Measurements from ENCODE around the gene TENT4B.
A peak's percentile ranks its signal among the peaks of the same experiment; 100 is the strongest.

Gene TENT4B

DNA sequence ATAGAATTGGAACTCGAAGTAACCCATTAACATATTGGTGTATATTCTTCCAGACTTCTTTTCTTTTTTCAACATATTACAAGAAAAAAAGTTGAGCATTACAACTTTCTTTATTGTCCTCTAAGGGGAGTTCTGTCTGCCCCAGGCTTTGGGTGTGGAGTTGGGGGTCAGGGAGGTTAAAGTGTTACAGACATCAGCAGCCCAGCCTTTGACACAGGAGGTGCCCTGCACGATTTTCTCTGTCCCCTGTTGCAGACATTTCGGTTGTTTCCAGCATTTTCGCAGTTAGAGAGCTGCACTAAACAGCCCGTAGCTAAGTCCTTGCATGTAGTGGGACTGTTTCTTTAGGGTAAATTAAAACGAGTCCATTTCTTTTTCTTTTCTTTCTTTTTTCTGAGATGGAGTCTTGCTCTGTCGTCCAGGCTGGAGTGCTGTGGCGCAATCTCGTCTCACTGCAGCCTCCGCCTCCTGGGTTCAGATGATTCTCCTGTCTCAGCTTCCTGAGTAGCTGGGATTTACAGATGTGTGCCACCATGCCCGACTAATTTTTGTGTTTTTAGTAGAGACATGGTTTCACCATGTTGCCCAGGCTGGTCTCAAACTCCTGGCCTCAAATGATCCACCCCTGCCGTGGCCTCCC is 99.9 kb downstream of the TENT4B start:
- peak overlapping the region; percentile 81 for H3K9ac ChIP-seq (ENCODE audit: low read depth, low read length)
- H3K4me2 ChIP-seq (ENCODE audit: low read length) = peak overlapping the region; percentile 79
- H3K4me1 ChIP-seq (ENCODE audit: control insufficient read depth, insufficient read depth, low read length) = peaks cover 55% of the 10 kb centered on the region
- no peaks in the 10 kb centered on the region for H3K36me3 ChIP-seq (ENCODE audit: insufficient read depth, low read length)
- H3K4me3 ChIP-seq (ENCODE audit: low read length) = peak overlapping the region; percentile 39
- no peaks in the 10 kb centered on the region for H3K9me3 ChIP-seq (replicated peaks; ENCODE audit: low read length)
- H3K27me3 ChIP-seq (ENCODE audit: control insufficient read depth, insufficient read depth, low read length) = no peaks in the 10 kb centered on the region

DNA sequence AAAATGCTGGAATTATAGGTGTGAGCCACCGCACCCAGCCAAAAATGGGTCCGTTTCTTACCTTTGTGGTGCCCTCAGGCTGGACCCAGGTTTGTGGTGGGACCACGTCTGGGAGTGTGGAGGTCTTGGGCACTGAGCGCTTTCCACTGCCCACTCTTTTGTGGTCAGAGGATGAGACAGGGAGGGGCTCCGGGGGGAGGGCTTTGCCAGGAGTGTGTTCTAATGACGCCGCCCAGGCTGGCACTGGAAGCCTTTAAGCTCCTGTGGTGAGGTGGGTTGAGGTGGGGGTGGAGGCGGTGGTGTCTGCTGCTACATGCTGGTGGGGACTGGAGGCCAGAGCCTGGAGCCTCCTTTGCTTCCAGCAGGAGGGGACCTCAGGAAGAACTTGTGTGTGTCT is 100.4 kb downstream of the TENT4B start:
- Histone ChIP-seq H3K4me3 (ENCODE audit: low read length) (peak overlapping the region; percentile 39), H3K9ac (ENCODE audit: low read depth, low read length) (peak overlapping the region; percentile 81)

DNA sequence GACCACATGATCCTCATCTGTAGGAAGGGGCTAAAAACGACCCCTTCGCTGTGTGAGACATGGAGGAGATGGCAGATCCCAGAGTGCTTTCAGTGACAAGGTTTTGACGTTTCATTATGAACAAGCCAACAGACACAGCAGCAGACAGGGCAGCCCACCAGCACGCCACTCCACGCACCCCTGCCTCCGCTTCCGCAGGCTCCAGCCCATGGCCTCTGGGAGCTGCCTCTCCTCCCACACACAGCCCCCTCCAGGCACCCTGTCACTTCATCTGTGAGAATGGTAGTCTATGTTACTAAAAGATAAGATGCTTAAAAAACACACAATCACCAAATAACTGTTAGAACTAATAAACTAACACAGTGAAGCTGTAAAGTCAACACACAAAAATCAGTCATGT is 101.0 kb downstream of the TENT4B start:
- Histone ChIP-seq H3K9me3 (replicated peaks; ENCODE audit: low read length) (no peaks in the 10 kb centered on the region), H3K4me1 (ENCODE audit: control insufficient read depth, insufficient read depth, low read length) (peaks cover 55% of the 10 kb centered on the region), H3K9ac (ENCODE audit: low read depth, low read length) (peak overlapping the region; percentile 81), H3K36me3 (ENCODE audit: insufficient read depth, low read length) (no peaks in the 10 kb centered on the region), H3K27me3 (ENCODE audit: control insufficient read depth, insufficient read depth, low read length) (no peaks in the 10 kb centered on the region), H3K4me2 (ENCODE audit: low read length) (peak overlapping the region; percentile 79), H3K4me3 (ENCODE audit: low read length) (peak overlapping the region; percentile 39)

More for the DNA sequence above, 100.4 kb downstream of the TENT4B start:
- Histone ChIP-seq H3K4me1 (ENCODE audit: control insufficient read depth, insufficient read depth, low read length) (peaks cover 54% of the 10 kb centered on the region), H3K27me3 (ENCODE audit: control insufficient read depth, insufficient read depth, low read length) (no peaks in the 10 kb centered on the region), H3K9me3 (replicated peaks; ENCODE audit: low read length) (no peaks in the 10 kb centered on the region), H3K36me3 (ENCODE audit: insufficient read depth, low read length) (no peaks in the 10 kb centered on the region), H3K4me2 (ENCODE audit: low read length) (peak overlapping the region; percentile 79)

DNA sequence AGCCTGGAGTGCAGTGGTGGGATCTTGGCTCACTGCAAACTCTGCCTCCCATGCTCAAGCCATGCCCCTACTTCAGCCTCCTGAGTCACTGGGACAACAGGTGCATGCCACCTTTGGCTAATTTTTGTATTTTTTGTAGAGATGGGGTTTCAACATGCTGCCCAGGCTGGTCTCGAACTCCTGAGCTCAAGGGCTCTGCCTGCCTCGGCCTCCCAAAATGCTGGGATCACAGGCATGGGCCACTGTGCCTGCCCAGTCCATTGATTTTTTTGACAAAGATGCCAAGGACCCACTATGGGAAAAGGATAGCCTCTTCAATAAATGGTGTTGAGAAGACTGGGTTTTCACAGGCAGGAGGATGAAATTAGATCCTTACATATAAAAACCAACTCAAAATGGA is 102.4 kb downstream of the TENT4B start:
- H3K4me2 ChIP-seq (ENCODE audit: low read length) = no peak overlapping the region
- no peaks in the 10 kb centered on the region for H3K36me3 ChIP-seq (ENCODE audit: insufficient read depth, low read length)
- no peaks in the 10 kb centered on the region for H3K9me3 ChIP-seq (replicated peaks; ENCODE audit: low read length)
- no peak overlapping the region for H3K9ac ChIP-seq (ENCODE audit: low read depth, low read length)
- H3K4me1 ChIP-seq (ENCODE audit: control insufficient read depth, insufficient read depth, low read length) = peaks cover 58% of the 10 kb centered on the region
- H3K27me3 ChIP-seq (ENCODE audit: control insufficient read depth, insufficient read depth, low read length) = no peaks in the 10 kb centered on the region
- H3K4me3 ChIP-seq (ENCODE audit: low read length) = no peak overlapping the region

DNA sequence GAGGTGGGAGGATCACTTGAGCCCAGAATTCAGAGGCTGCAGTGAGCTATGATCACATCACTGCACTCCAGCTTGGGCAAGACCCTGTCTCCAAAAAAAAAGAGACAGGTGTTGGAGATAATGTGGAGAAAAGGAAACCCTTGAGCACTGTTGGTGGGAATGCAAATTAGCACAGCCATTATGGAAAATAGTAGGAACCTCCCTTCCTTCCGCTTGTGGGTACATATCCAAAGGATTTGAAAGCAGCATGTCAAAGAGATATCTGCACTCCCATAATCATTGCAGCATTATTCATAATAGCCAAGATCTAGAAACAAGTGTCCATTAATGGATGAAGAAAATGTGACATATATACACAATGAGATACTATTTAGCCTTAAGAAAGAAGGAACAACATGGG is 103.5 kb downstream of the TENT4B start:
- H3K27me3 ChIP-seq (ENCODE audit: control insufficient read depth, insufficient read depth, low read length) = no peaks in the 10 kb centered on the region
- H3K36me3 ChIP-seq (ENCODE audit: insufficient read depth, low read length) = no peaks in the 10 kb centered on the region
- H3K9me3 ChIP-seq (replicated peaks; ENCODE audit: low read length) = no peaks in the 10 kb centered on the region
- H3K9ac ChIP-seq (ENCODE audit: low read depth, low read length) = no peak overlapping the region
- no peak overlapping the region for H3K4me3 ChIP-seq (ENCODE audit: low read length)
- peaks cover 61% of the 10 kb centered on the region for H3K4me1 ChIP-seq (ENCODE audit: control insufficient read depth, insufficient read depth, low read length)
- H3K4me2 ChIP-seq (ENCODE audit: low read length) = no peak overlapping the region

DNA sequence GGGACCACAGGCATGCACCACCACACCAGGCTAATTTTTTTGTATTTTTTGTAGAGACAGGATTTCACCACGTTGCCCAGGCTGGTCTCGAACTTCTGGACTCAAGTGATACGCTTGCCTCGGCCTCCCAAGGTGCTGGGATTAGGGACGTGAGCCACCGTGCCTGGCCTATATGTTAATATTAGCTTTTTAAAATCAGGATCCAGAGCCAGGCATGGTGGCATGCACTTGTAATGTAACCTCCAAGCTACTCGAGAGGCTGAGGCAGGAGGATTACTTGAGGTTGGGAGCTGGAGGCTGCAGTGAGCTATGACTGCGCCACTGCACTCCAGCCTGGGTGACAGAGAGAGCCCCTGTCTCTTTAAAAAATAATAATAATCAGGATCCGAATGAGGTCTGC is 104.8 kb downstream of the TENT4B start:
- no peak overlapping the region for H3K4me3 ChIP-seq (ENCODE audit: low read length)
- H3K9me3 ChIP-seq (replicated peaks; ENCODE audit: low read length) = no peaks in the 10 kb centered on the region
- H3K4me1 ChIP-seq (ENCODE audit: control insufficient read depth, insufficient read depth, low read length) = peaks cover 55% of the 10 kb centered on the region

DNA sequence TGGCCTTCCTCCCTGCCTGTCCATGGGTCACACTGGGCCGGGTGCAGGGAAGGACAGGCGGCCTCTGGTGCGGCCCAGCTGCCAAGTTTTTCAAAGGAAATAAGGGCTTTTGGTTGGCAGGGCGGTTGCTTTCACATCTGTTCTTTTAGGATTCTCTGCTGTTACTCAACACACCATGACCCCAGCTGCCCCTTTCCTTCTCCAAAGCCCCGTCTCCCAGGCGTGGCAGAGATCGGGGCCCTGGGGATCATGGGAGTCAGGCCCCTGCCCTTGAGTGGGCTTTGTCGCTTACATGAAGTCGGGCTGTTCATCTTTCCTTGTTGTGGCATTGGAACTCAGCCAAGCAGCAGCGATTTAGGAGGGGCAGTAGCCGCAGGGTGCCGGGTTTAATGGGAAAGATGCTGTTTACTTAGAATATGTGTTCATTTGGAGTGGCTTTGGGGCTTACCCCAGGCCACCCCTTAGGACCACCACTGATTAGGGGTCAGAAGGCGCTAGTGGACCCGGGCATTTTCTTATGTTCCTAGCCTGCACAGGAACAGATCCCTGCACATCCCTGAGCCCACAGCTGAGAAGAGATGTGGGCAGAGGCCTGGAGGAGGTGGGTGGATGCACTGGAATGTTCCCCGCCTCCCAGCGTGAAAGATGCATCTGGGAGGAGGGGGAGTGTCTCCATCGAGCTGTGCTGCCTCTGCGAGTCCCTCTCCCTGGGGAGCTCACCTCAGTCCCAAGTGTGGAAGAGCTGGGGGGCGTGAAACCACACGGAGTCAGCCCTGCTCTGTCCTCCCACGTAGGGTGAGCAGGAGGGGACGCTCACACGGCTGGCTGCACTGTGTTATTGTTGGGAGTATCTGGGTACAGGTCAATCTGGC is 106.5 kb downstream of the TENT4B start:
- Histone ChIP-seq H3K4me1 (ENCODE audit: control insufficient read depth, insufficient read depth, low read length) (peaks cover 58% of the 10 kb centered on the region), H3K4me3 (ENCODE audit: low read length) (peak overlapping the region; percentile 57), H3K9ac (ENCODE audit: low read depth, low read length) (peak overlapping the region; percentile 77), H3K27me3 (ENCODE audit: control insufficient read depth, insufficient read depth, low read length) (no peaks in the 10 kb centered on the region), H3K9me3 (replicated peaks; ENCODE audit: low read length) (no peaks in the 10 kb centered on the region), H3K36me3 (ENCODE audit: insufficient read depth, low read length) (no peaks in the 10 kb centered on the region), H3K4me2 (ENCODE audit: low read length) (peak overlapping the region; percentile 79)

More for the DNA sequence above, 104.8 kb downstream of the TENT4B start:
- Histone ChIP-seq H3K9ac (ENCODE audit: low read depth, low read length) (no peak overlapping the region), H3K27me3 (ENCODE audit: control insufficient read depth, insufficient read depth, low read length) (no peaks in the 10 kb centered on the region), H3K36me3 (ENCODE audit: insufficient read depth, low read length) (no peaks in the 10 kb centered on the region), H3K4me2 (ENCODE audit: low read length) (no peak overlapping the region)

DNA sequence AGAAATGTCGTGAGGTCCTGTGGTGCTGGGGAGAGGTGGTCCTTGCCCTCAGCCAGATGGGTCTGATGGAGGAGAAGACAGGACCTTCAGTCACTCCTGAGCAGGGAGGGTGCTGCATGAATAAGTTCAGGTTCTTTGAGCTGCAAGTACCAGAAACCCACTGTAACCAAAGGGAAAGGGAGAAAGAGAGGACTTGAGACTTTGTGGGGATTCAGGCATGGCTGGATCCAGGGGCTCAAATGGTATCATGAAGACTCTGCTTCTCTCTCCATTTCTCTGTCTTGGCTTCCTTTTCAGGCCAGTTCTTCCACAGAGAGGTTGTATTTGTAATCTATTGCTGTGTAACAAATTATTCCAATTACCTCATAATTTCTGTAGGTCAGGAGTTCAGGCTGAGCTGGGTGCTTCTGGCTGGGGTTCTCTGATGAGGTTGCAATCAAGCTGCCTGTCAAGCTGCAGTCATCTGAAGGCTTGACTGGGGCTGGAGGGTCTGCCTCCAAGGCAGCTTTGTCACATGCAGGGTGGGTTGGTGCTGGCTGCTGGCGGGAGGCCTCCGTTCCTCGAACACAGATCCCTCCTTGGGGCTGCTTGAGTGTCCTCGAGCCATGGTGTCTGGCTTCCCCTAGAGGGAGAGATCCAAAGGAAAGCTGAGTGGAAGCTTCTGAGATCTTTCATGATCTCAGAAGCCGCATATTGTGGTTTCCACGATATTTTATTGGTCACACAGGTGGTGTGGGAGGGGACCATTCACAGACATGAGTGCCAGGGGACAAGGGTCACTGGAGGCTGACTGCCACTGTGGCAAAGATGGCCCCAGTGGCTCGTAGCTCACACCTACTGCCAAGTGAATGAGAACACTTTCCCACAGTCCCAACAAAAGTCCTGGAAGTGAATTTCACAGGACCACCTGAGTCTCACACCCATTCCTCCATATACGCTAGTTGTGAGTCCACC is 107.4 kb downstream of the TENT4B start:
- no peaks in the 10 kb centered on the region for H3K9me3 ChIP-seq (replicated peaks; ENCODE audit: low read length)
- H3K4me3 ChIP-seq (ENCODE audit: low read length) = no peak overlapping the region
- no peaks in the 10 kb centered on the region for H3K27me3 ChIP-seq (ENCODE audit: control insufficient read depth, insufficient read depth, low read length)
- no peaks in the 10 kb centered on the region for H3K36me3 ChIP-seq (ENCODE audit: insufficient read depth, low read length)
- peaks cover 65% of the 10 kb centered on the region for H3K4me1 ChIP-seq (ENCODE audit: control insufficient read depth, insufficient read depth, low read length)
- peak overlapping the region; percentile 77 for H3K9ac ChIP-seq (ENCODE audit: low read depth, low read length)
- peak overlapping the region; percentile 79 for H3K4me2 ChIP-seq (ENCODE audit: low read length)

DNA sequence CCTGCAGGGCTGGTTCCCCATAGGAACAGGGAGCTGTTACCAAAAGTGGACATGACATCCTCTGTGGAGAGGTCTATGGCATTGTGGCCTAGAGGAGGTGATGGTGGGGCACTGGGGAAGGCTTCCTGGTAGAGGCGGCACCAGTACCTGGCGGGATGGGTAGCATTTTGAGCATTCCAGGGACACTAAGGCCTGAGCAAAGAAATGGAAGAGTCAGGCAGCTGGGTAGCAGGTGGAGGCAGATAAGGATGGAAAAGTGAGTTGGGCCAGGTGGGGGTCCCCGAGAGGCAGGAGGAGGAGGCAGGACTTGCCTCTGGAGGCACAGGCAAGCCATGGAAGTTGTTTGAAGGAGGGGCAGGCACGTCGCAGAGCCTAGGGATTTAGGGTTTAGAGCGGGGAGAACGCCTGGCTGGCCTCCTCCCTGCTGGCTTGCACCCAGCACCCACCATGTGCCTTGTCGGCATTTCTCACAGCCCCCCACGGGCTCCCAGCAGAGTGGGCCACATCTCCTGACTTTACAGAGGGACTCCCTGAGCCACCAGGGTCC is 108.1 kb downstream of the TENT4B start:
- Histone ChIP-seq H3K4me1 (ENCODE audit: control insufficient read depth, insufficient read depth, low read length) (peaks cover 73% of the 10 kb centered on the region), H3K36me3 (ENCODE audit: insufficient read depth, low read length) (no peaks in the 10 kb centered on the region), H3K27me3 (ENCODE audit: control insufficient read depth, insufficient read depth, low read length) (no peaks in the 10 kb centered on the region), H3K4me3 (ENCODE audit: low read length) (no peak overlapping the region), H3K9ac (ENCODE audit: low read depth, low read length) (peak overlapping the region; percentile 34), H3K9me3 (replicated peaks; ENCODE audit: low read length) (no peaks in the 10 kb centered on the region), H3K4me2 (ENCODE audit: low read length) (no peak overlapping the region)

DNA sequence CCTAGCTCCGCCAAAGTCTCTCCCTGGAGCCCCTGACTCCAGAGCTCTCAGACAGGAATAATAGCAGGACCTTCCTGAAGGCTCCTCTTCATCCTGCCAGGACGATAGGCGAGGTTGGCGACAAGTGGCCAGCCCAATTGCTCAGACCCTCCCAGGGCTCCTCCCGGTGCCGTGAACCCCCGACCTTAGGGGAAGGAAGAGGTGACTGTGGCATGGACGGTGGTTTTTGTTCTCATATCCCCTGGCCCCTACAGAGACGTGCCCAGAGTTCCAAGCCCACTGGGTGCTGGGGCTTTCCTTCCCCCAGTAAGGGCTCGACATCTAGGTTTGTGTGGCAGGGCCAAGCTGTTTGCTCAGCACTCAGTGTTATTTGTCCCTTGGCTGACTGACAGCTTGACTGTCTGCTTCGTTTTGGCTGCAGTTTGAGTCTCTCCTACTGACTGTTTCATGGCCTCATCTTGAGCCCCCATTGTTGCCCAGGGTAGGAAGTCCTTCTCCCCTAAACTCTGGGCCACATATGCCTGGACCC is 108.7 kb downstream of the TENT4B start:
- Histone ChIP-seq H3K9me3 (replicated peaks; ENCODE audit: low read length) (no peaks in the 10 kb centered on the region), H3K4me3 (ENCODE audit: low read length) (no peak overlapping the region), H3K27me3 (ENCODE audit: control insufficient read depth, insufficient read depth, low read length) (no peaks in the 10 kb centered on the region), H3K4me1 (ENCODE audit: control insufficient read depth, insufficient read depth, low read length) (peaks cover 78% of the 10 kb centered on the region), H3K4me2 (ENCODE audit: low read length) (no peak overlapping the region), H3K36me3 (ENCODE audit: insufficient read depth, low read length) (no peaks in the 10 kb centered on the region), H3K9ac (ENCODE audit: low read depth, low read length) (peak overlapping the region; percentile 34)
